Measurements from ENCODE around the gene SF3A1. TPM values are rescaled to one million over a fixed set of nuclear protein-coding genes. Genes with fewer than 3 reads are reported as not detected.

Gene SF3A1
- total RNA-seq, 1 experiment from 2014 or later: 272 TPM

DNA sequence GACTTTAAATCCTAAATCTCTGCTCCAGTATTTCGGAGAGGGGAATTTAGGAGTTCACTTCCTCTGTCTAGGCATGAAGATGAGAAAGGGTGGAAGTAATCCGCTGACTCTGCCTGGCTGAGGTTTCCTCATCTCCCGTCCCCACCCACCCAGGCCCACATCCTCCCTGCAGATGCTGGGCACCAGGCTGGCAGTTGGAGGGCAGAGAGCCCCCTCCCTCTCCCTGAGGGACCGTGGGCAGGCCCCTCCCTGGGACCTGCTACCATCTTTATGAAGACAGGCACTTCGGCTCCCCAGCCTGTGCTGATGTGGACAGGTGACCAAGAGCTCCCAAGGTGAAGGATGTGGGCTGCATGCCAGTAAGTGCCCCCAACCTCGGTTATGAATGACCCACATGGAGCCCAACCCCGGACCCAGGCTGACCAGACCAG is 74.1 kb downstream of the SF3A1 start:
- H3K4me3 Mint-ChIP-seq: no peak overlapping the region
- POLR2A ChIA-PET: interaction anchor here (1.1 kb wide), 1 partner anchor 13 kb away, joined by 3 read pairs; no protein-coding TSS in a partner anchor
- no peak overlapping the region for H3K27ac Mint-ChIP-seq
- DNase-seq (ENCODE audit: low spot score) (no peak), ATAC-seq (no peak)
- no peaks in the 10 kb centered on the region for H3K36me3 Mint-ChIP-seq
- CTCF ChIA-PET: interaction anchor here (3.6 to 3.7 kb wide), 2 partner anchors 19 to 27 kb away, joined by 18 to 25 read pairs; no protein-coding TSS in a partner anchor
- TF ChIP-seq, protein P1, sequence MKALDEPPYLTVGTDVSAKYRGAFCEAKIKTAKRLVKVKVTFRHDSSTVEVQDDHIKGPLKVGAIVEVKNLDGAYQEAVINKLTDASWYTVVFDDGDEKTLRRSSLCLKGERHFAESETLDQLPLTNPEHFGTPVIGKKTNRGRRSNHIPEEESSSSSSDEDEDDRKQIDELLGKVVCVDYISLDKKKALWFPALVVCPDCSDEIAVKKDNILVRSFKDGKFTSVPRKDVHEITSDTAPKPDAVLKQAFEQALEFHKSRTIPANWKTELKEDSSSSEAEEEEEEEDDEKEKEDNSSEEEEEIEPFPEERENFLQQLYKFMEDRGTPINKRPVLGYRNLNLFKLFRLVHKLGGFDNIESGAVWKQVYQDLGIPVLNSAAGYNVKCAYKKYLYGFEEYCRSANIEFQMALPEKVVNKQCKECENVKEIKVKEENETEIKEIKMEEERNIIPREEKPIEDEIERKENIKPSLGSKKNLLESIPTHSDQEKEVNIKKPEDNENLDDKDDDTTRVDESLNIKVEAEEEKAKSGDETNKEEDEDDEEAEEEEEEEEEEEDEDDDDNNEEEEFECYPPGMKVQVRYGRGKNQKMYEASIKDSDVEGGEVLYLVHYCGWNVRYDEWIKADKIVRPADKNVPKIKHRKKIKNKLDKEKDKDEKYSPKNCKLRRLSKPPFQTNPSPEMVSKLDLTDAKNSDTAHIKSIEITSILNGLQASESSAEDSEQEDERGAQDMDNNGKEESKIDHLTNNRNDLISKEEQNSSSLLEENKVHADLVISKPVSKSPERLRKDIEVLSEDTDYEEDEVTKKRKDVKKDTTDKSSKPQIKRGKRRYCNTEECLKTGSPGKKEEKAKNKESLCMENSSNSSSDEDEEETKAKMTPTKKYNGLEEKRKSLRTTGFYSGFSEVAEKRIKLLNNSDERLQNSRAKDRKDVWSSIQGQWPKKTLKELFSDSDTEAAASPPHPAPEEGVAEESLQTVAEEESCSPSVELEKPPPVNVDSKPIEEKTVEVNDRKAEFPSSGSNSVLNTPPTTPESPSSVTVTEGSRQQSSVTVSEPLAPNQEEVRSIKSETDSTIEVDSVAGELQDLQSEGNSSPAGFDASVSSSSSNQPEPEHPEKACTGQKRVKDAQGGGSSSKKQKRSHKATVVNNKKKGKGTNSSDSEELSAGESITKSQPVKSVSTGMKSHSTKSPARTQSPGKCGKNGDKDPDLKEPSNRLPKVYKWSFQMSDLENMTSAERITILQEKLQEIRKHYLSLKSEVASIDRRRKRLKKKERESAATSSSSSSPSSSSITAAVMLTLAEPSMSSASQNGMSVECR (CRISPR knock-in tag; IDR thresholded peaks at IDR 0.05; ENCODE audit: borderline replicate concordance): no peak
- TF ChIP-seq, protein P2, sequence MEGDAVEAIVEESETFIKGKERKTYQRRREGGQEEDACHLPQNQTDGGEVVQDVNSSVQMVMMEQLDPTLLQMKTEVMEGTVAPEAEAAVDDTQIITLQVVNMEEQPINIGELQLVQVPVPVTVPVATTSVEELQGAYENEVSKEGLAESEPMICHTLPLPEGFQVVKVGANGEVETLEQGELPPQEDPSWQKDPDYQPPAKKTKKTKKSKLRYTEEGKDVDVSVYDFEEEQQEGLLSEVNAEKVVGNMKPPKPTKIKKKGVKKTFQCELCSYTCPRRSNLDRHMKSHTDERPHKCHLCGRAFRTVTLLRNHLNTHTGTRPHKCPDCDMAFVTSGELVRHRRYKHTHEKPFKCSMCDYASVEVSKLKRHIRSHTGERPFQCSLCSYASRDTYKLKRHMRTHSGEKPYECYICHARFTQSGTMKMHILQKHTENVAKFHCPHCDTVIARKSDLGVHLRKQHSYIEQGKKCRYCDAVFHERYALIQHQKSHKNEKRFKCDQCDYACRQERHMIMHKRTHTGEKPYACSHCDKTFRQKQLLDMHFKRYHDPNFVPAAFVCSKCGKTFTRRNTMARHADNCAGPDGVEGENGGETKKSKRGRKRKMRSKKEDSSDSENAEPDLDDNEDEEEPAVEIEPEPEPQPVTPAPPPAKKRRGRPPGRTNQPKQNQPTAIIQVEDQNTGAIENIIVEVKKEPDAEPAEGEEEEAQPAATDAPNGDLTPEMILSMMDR (IDR thresholded peaks at IDR 0.05): no peak
- H3K27me3 Mint-ChIP-seq (ENCODE audit: low read depth): no peaks in the 10 kb centered on the region
- H3K9me3 Mint-ChIP-seq: no peaks in the 10 kb centered on the region
- peaks cover 4% of the 10 kb centered on the region for H3K4me1 Mint-ChIP-seq

Other genes starting within 250 kb of the SF3A1 start
- 4.6 to 7.2 TPM (median 6.1 TPM) in 3 replicates for gene LIF, start 110.1 kb downstream of the SF3A1 start, total RNA-seq (2021)
- gene OSM, start 90.0 kb downstream of the SF3A1 start, total RNA-seq (2021): not detected in 3 replicates
- gene CASTOR1, start 67.4 kb downstream of the SF3A1 start, total RNA-seq (2021): 15.8 to 18.6 TPM (median 16.0 TPM) in 3 replicates
- 7.5 to 11.1 TPM (median 9.6 TPM) in 3 replicates for gene TBC1D10A, start 30.0 kb downstream of the SF3A1 start, total RNA-seq (2021)
- 3.8 to 6.5 TPM (median 4.2 TPM) in 3 replicates for gene CCDC157, start 113 bp upstream of the SF3A1 start, total RNA-seq (2021)
- 25.4 to 28.6 TPM (median 27.6 TPM) in 3 replicates for gene RNF215, start 30.5 kb upstream of the SF3A1 start, total RNA-seq (2021)
- gene SEC14L2, start 40.1 kb upstream of the SF3A1 start, total RNA-seq (2021): 2.4 to 3.9 TPM (median 3.9 TPM) in 3 replicates
- 75.0 to 78.7 TPM (median 75.5 TPM) in 3 replicates for gene MTFP1, start 68.9 kb upstream of the SF3A1 start, total RNA-seq (2021)
- not detected in 3 replicates for gene SEC14L3, start 115.1 kb upstream of the SF3A1 start, total RNA-seq (2021)
- gene SEC14L4, start 148.8 kb upstream of the SF3A1 start, total RNA-seq (2021): 1.9 to 2.9 TPM (median 2.8 TPM) in 3 replicates
- gene SEC14L6, start 189.8 kb upstream of the SF3A1 start, total RNA-seq (2021): 1.6 to 2.0 TPM (median 1.7 TPM) in 3 replicates
- gene GAL3ST1, start 217.8 kb upstream of the SF3A1 start, total RNA-seq (2021): 11.0 to 11.6 TPM (median 11.2 TPM) in 3 replicates
- gene PES1, start 235.0 kb upstream of the SF3A1 start, total RNA-seq (2021): 108 to 128 TPM (median 109 TPM) in 3 replicates